Middle frontal gyrus (tissue), 1 donor: ENCODE measurements around the gene EXOC3.

Source experiments
- DNase-seq: peaks from one replicate; pipeline ENCODE4 v3.0.0-alpha.2; 2015; ENCODE audit warnings: low spot score; ENCODE audit errors: extremely low spot score

Gene EXOC3

GRCh38 chr5:456351-457194, 13.6 kb downstream of the EXOC3 start:
- DNase-seq, result no peak

DNA sequence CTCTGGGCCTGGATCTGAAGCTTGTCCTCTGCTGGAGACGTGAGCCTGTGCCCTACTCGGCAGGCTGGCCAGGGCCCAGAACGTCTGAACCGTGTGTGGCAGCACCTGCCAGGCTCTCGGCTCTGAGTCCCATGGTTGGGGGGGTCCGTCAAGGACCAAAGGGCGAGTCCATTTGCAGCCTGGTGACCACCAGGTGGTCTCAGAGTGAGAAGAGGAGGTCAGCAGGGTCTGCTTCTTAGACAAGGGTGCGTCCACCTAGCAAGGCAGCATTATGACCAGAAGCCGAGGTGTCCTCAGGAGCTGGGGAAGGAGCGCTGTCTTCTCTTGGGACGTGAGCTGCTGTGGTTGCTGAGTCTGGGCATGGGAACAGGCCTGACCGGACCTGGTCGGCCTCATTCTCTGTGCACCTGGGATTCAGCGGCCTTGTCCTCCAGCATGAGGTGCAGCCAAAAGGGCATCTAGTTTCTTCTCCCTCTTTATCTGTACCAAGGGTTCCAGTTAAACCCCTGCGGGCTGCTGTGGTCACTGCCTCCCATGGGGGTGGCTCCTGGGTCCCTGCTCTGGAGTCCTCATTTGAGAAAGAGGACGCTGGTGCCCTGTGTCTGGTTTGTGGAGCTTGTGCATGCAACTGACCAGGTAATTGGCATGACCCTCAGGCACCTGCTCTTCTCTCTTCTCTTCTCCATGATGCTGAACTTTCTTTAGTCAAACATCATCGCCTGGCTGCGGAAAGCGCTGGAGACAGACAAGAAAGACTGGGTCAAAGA, 14.4 kb downstream of the EXOC3 start:
- no peak for DNase-seq

DNA sequence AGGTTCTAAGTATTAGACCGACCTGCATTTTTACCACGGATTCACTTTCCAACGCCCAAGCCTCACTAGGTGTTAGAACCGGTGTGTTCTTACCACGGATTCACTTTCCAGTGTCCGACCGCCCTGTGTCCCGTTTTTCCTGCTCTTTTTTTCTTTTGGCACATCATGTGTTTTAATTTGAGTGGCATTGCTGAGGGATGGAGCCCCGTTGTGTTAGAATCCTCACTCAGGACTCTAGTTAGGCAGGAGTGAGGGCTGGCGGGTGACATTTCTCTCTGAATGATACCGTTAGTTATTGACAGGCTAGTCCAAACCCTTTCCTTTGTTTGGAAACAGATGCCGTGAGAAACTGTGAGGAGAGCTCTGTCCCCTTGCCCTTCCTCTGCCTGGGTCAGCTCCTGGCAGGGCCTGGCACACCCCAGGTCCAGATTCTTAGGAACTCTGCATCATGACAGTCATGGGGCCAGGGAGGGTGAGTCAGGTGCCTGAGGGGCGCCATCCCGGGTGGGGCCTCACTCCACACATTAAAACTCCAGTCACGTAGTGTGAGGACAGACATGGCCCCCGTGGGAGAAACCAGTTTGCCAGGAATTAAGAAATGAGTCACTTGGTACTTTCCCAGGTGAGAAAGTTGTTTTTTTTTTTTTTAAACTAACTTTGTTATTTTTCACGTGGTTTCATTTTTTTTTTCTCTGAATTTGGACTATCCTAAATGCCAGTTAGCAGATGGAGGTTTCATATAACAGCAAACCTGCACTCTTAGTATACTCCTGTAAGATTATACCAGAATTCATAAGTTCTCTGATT, 15.8 kb downstream of the EXOC3 start:
- no peak for DNase-seq

DNA sequence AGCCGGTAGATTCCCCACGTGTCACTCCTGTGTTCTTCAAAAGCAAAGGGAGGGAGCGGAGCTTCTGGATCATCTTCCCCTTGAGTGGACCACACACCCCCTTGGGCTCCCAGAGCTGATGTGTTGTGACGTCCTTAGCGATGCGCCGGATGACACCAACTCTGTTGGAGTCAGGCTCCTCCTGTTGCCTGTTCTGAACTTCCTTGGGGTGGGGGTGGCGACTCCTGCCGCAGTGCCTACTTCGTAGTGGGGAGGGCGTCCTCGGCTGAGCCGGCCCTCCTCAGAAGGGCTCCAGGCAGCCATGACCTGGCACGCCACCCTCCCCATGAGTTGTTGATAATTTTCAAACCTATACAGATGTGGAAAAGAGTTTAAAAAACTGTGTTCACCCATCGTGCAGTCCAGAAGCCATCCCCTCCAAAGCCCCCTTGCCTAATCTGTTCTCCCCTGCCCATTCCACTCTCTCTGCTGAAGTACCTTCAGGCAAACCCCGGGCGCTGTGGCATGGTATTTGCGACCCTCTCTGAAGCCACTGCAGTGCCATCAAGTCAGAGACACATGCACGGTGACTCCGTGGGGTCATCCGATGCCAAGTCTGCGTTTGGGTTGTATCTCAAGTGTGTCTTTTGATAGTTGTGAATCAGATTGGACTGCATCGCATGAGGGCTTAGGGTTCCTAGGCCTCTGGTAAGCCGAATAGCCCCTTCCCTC, 16.7 kb downstream of the EXOC3 start:
- DNase-seq, result no peak

DNA sequence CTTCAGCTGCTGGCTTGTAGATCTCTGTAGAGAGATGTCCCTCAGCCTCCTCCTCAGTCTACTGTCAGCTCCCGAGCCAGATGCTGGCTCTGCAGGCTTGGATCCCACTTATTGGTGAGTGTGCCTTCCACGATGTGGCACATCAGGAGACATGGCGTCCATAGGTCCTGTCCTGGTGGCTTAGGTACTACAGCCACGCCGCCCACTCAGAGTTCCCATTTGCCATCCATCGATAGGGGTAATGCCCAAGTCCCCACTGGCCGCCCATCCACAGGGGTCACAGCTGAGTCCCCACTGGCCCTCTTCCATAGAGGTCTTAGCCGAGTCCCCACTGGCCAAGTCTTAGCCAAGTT, 17.3 kb downstream of the EXOC3 start:
- no peak for DNase-seq

GRCh38 chr5:462051-462481, 19.1 kb downstream of the EXOC3 start:
- no peak for DNase-seq

- no peak for DNase-seq
Observed at GRCh38 chr5:463301-463700, 20.3 kb downstream of the EXOC3 start.

- DNase-seq, result no peak
Observed at GRCh38 chr5:463952-464351, 21.0 kb downstream of the EXOC3 start.

GRCh38 chr5:464446-464842, 21.5 kb downstream of the EXOC3 start:
- DNase-seq, result no peak

DNA sequence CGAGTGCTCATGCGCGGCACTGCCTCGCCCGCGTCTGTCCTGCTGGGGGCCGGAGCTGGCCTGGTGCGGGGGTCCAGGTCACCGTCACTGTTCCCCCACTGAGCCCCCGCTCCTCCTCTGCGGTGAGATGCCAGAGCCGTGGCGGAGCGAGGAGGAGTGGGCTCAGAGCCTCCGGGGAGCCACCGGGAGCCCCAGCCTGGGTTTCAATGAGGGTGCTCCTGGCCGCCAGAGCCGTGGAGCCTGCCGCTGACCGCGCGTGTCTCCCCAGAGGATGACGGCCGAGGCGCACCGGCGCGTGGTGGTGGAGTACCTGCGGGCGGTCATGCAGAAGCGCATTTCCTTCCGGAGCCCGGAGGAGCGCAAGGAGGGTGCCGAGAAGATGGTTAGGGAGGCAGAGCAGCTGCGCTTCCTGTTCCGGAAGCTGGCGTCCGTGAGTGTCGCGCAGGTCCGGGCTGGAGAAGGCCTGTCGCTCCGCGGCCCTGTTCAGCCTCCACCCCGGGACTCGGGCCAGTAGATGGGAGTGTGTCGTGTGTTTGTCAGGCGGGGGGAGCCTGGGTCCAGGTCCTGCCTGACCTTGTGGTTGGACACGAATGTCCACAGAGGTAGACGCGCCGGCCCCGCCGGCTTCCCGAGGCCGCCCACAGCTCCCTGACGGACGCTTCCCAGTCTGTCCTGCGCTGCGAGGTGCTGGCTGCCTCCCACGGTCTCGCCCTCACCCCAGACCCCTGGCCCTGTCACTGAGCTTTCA, 22.0 kb downstream of the EXOC3 start:
- DNase-seq, result no peak

- no peak for DNase-seq
Observed at GRCh38 chr5:465591-466403, 22.8 kb downstream of the EXOC3 start.

- DNase-seq, result no peak
Observed at GRCh38 chr5:466661-467310, 23.8 kb downstream of the EXOC3 start.

DNA sequence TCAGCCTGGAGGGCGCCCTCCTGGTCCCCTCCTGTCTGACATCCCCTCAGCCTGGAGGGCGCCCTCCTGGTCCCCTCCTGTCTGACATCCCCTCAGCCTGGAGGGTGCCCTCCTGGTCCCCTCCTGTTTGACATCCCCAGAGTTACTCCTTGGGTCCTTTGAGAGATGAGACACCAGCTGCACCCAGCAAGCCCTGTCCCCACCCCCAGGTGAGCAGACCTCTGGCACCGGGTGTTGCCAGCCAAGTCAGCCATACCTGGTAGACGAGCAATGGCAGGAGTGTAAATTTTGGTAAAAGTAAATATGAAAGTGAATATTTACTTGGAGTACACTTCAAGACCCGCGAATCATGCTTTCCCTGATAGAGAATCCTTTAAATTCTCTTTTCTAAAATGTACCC, 25.4 kb downstream of the EXOC3 start:
- no peak for DNase-seq

- DNase-seq, result no peak
Observed at GRCh38 chr5:469752-470483, 26.9 kb downstream of the EXOC3 start.

- no peak for DNase-seq
Observed at GRCh38 chr5:470961-471749, 28.2 kb downstream of the EXOC3 start.

- DNase-seq, result no peak
Observed at GRCh38 chr5:471750-472058, 28.7 kb downstream of the EXOC3 start.

DNA sequence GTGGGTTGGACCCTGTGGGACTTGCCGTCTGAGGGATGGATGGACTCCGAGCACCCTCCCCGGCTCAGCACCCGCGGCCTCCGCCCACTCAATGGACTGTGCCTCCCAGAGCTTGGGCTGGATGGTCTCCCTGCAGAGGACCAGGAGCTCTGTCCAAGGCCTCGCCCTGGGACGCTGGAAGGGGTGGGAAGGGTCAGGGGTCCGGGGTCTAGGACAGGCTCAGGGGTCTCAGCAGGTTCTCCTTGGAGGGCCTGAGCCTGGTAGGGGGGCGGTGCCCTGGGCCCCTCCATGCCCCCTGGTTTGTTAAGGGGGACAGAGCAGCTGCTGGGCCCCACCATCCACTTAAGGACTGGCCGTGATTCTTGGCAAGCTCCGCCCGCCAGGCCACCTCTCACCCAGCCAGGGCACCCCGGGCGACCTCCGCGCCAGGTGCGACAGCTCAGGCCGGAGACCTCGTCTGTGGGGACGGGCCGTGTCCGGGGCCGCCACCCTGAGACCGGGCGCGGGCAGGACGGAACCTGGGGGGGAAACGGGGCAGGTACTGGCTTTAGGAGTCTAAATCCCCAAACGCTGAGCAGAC, 29.2 kb downstream of the EXOC3 start:
- no peak for DNase-seq
